T follicular helper cell (primary cell): ENCODE results near the gene DMKN.
"Not testable (repeated sequence)": the region's sequence is repeated elsewhere in the genome, so short reads cannot be mapped to it uniquely, and the experiment has no call there.

Experiments
- DNase-seq: peaks from one replicate; pipeline ENCODE4 v3.0.0-alpha.2; 2020; ENCODE audit warnings: low read depth

DMKN gene

GRCh38 chr19:35462476-35462953, 50.9 kb downstream of the DMKN start:
- peak; percentile 57 for DNase-seq

- not testable (repeated sequence) for DNase-seq
These were observed 51.7 kb downstream of the DMKN start for GRCh38 chr19:35461788-35462187.

GRCh38 chr19:35461060-35461459, 52.4 kb downstream of the DMKN start:
- DNase-seq: no peak

GRCh38 chr19:35460608-35461007, 52.8 kb downstream of the DMKN start:
- DNase-seq: no peak

DNA sequence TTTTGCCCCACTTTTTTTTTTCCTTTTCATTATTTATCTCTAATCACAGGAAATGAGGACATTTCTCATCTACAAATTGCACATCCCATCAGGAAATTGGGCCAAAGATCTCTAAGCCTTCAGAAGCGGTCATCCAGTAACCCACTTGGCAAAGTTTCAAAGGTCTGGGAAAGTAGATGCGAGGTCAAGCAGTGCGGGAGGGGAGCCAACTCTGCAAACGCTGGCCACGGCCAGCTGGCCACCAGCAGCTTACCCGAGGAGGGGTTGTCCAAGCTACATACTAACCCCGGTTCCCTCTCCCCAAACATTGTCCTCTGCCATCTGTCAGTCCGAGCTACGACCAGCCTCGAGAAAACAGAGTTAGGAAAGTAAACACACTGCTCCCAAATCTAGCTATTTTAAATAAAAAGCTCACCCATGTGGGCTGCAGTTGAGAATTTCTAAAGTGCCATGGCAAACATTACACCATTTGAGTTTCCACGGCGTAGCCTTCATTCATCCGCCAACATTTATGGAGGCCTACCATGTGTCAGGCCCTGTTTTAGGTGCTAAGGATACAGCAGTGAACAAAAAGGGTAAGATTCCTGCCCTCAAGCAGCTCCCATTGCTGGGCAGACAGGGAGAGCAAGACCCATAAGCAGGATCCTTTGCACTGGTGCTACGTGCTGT, 53.9 kb downstream of the DMKN start:
- no peak for DNase-seq

GRCh38 chr19:35458731-35459391, 54.6 kb downstream of the DMKN start:
- no peak for DNase-seq

GRCh38 chr19:35458192-35458591, 55.3 kb downstream of the DMKN start:
- DNase-seq: no peak

DNA sequence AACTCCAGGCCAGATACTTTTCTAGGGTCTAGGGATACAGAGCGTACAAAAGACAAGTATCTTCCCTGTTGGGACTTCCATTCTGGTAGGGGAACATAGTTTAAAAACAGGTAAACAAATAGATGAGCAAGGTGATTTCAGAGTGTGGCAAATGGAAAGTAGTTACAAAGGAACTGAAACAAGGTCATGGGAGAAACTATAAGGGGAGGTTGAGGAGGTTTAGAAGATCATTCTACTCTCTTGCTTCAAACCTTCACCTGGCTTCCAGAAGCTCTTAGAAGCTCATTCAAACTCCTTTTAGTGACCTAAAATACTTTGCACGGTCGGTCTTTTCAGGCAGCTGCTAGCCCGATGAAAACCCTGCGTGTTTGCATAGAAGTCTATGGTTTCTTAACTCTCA, 56.3 kb downstream of the DMKN start:
- DNase-seq: no peak

GRCh38 chr19:35455616-35456201, 57.7 kb downstream of the DMKN start:
- no peak for DNase-seq

DNA sequence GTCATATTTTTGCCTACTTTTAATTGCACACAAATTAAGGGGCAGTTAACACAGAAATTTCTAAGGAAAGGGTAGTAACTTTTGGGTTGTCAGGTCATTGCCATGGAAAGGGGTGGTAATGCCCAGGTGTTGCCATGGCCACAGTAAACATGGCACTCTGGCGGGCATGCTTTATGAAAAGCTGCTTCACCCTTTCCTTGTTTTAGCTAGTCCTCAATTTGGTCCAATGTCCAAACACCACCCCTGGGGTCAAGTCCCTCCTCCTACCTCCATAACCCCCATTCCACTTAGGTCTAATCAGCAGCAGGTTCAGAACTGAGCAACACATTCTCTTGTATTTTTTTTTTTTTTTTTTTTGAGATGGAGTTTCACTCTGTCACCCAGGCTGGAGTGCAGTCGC, 58.8 kb downstream of the DMKN start:
- DNase-seq: no peak

DNA sequence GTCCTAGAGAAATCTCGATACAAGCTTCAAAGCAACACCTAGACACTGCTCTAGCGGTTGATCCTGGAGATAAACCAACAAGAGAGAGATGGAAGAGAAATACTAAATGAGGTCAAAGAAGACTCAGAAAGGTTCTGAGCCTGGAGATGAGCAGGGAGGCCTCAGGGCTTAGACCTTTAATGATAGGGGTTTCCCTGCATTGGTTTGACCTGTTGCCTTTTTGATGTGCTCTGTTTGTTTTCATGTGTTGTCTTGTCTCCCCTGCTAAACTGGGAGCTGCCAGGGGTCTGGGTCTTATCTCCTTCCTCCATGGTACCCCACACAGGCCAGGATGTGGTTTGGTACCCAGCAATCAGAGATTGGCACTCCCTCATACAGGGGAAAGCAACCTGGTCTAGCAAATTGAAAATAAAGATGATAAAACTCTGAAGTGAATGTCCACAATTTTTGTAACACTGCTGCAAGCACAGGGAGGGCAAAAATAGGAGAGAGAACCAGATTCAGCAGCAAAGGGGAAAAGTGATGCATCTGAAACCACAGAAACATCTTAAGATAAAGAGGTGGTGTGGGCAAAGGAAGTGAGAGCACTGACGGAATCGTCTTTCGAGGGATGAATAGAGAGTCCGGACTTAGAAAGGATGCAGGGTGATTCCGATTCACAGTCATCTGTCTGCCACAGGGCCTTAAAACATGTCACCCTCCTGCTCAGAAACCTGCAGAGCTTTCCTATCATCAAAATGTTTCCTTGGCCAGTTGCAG, 61.9 kb downstream of the DMKN start:
- no peak for DNase-seq

- DNase-seq: no peak
These were observed 63.9 kb downstream of the DMKN start for GRCh38 chr19:35449359-35450043.

DNA sequence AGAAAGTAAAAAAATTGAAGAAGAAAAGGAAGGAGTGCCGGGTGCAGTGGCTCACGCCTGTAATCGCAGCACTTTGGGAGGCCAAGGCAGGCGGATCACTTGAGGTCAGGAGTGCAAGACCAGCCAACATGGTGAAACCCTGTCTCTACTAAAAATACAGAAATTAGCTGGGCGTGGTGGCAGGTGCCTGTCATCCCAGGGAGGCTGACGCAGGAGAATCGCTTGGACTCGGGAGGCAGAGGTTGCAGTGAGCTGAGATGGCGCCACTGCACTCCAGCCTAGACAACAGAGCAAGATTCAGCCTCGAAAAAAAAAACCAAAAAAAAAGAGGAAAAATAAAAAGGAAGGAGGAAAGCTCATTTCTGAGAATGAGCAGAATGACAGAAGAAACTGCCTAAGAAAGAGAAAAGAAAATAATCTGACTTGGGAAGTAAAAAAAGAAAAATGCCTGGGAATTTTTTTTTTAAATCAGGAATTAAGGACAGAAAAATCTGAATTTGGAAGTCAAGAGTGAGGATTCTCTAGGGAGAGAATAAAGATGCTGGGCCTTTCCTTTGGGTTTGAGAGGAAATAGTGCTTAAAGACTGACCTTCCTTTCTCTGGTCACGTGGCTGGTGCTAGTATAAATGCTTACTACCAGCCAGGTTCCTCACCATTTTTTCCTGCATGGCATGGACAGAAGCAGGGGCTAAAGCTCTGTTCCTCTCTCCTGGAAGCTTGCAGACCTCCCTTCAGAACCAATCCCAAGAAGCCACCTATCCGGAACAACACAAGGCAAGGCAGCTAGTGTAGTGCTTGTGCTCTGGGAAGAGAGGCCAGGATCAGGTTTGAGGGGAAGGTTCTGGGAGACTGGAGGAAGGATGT, 65.6 kb downstream of the DMKN start, which contains the start of gene FFAR2:
Gene FFAR2, plus strand, starts transcription at position 652 of the 864 bp plus-strand sequence. CDS start 1,458 bp downstream, outside the sequence.
- DNase-seq: no peak
